K562 (cell line): Measurements from ENCODE around the gene ZNF10. TPM values are rescaled to one million over a fixed set of nuclear protein-coding genes. Genes with fewer than 3 reads are reported as not detected.
A peak's percentile ranks its signal among the peaks of the same experiment; 100 is the strongest.

Experiments used
- ATAC-seq: fragments of 200-7000 bp; cut with Tn5 transposase; 3 replicates; pipeline ENCODE4 v1.9.1; 2020; ENCODE audit warnings: moderate library complexity
- BruUV-seq: library from RNA; stranded (reverse); fragments of 400-500 nt; replicated peaks from 2 replicates; lab custom pipeline; 2021; lab: Mats Ljungman, UMichigan
- CTCF ChIA-PET: fragments of 300-600 bp; formaldehyde crosslinking; extraction: SDS; loops from one replicate; lab custom pipeline; 2021; ENCODE audit warnings: low intra/inter-chr PET ratio; lab: Yijun Ruan, JAX
- POLR2A ChIA-PET: fragments of 300-600, 350-650 bp; sonication (Branson Sonifier 250); formaldehyde crosslinking; extraction: SDS; loops from one replicate; lab custom pipeline; 2021; ENCODE audit warnings: antibody characterized with exemption, inconsistent platforms; lab: Yijun Ruan, JAX
- DNase-seq, 4 experiments: peaks; one replicate each; pipeline versions ENCODE4 v3.0.0 to v3.0.0-alpha.2; 2011 to 2018; ENCODE audit warnings: low spot score in 3 of 4, mixed read lengths in 3 of 4; ENCODE audit errors: extremely low read depth in 1 of 4
- FAIRE-seq: peaks from 2 replicates; lab custom pipeline; 2011; peaks lifted over from hg19 to GRCh38; lab: Jason Lieb, UNC
- H2AFZ ChIP-seq: 2 replicates; pipeline ENCODE4 v1.6.0; 2011; ENCODE audit warnings: low read depth, low read length, control low read depth, inconsistent platforms
- H3K27ac ChIP-seq: fragments of 200-600 bp; 3 replicates; pipeline ENCODE4 v1.8.0; 2011; ENCODE audit warnings: low read depth, mild to moderate bottlenecking, control low read depth, inconsistent platforms, low read length, moderate library complexity, mixed read lengths; ENCODE audit errors: extremely low read depth
- H3K27me3 ChIP-seq, 2 experiments: fragments of 300-600 bp in 1 of 2; 2 replicates in 1 of 2; 3 replicates in 1 of 2; pipeline versions ENCODE4 v1.6.0 to v1.8.0; 2011; ENCODE audit warnings: inconsistent platforms in 2 of 2, low read length in 2 of 2, mild to moderate bottlenecking in 1 of 2, mixed read lengths in 1 of 2, moderate library complexity in 1 of 2; ENCODE audit not compliant: control insufficient read depth in 2 of 2, insufficient read depth in 2 of 2
- H3K36me3 ChIP-seq: fragments of 300-600 bp; 3 replicates; pipeline ENCODE4 v1.8.0; 2011; ENCODE audit warnings: mild to moderate bottlenecking, low read length, inconsistent platforms; ENCODE audit not compliant: control insufficient read depth, insufficient read depth
- H3K4me1 ChIP-seq, 2 experiments: fragments of 200-600 bp in 1 of 2; replicated peaks in 1 of 2; 2 replicates in 1 of 2; 3 replicates in 1 of 2; pipeline versions ENCODE4 v1.5.1 to v1.8.0; 2011; ENCODE audit warnings: inconsistent platforms in 2 of 2, low read length in 2 of 2, mild to moderate bottlenecking in 1 of 2, mixed read lengths in 1 of 2, moderate library complexity in 1 of 2; ENCODE audit not compliant: control insufficient read depth in 2 of 2, insufficient read depth in 2 of 2
- H3K4me2 ChIP-seq: 2 replicates; pipeline ENCODE4 v1.6.1; 2011; ENCODE audit warnings: low read length, control low read depth, inconsistent platforms, mixed read lengths; ENCODE audit not compliant: insufficient read depth
- H3K4me3 ChIP-seq: fragments of 200-600 bp; sonication (generic), shearing (Covaris generic); 2 replicates; pipeline ENCODE4 v1.5.1; 2016; ENCODE audit warnings: control low read depth, inconsistent platforms
- H3K79me2 ChIP-seq: fragments of 200-600 bp; 3 replicates; pipeline ENCODE4 v1.8.0; 2011; ENCODE audit warnings: low read length, inconsistent platforms; ENCODE audit not compliant: control insufficient read depth, insufficient read depth
- H3K9ac ChIP-seq, 2 experiments: 2 replicates each; pipeline versions ENCODE4 v1.6.0 to v1.6.1; 2011; ENCODE audit warnings: low read depth in 2 of 2, low read length in 2 of 2, control low read depth in 1 of 2, inconsistent platforms in 1 of 2, mild to moderate bottlenecking in 1 of 2, mixed read lengths in 1 of 2; ENCODE audit not compliant: insufficient read depth in 1 of 2
- H3K9me1 ChIP-seq: one replicate; pipeline ENCODE4 v1.6.0; 2011; ENCODE audit warnings: inconsistent platforms, mild to moderate bottlenecking, low read length, moderate library complexity; ENCODE audit not compliant: control insufficient read depth, insufficient read depth
- H3K9me3 ChIP-seq: replicated peaks from 2 replicates; pipeline ENCODE4 v1.5.1; 2011; ENCODE audit warnings: low read depth, low read length, inconsistent platforms; ENCODE audit not compliant: control insufficient read depth, insufficient read depth
- H4K20me1 ChIP-seq: replicated peaks from 2 replicates; pipeline ENCODE4 v1.6.1; 2011; ENCODE audit warnings: low read length, inconsistent platforms, mixed read lengths; ENCODE audit not compliant: control insufficient read depth, insufficient read depth
- E2F8 ChIP-seq: fragments of 450-650 bp; IDR thresholded peaks from 2 replicates; pipeline ENCODE4 v1.7.1; 2018; ENCODE audit warnings: mild to moderate bottlenecking, low read depth; ENCODE audit not compliant: partially characterized antibody
- GTF2A2 ChIP-seq: IDR thresholded peaks from 2 replicates; pipeline ENCODE4 v1.6.1; 2016; ENCODE audit warnings: mild to moderate bottlenecking, missing genetic modification characterization, missing compliant biosample characterization
- HMG20B ChIP-seq: fragments of 250-450 bp; sonication (Bioruptor Pico); IDR thresholded peaks from 2 replicates; pipeline ENCODE4 v1.5.0; 2021; ENCODE audit warnings: mild to moderate bottlenecking
- MBD1 ChIP-seq: fragments of 250-450 bp; sonication (Bioruptor Pico); IDR thresholded peaks from 2 replicates; pipeline ENCODE4 v1.8.0; 2022; ENCODE audit warnings: inconsistent platforms
- ZNF449 ChIP-seq: fragments of 250-450 bp; sonication (Bioruptor Pico); IDR thresholded peaks from 2 replicates; pipeline ENCODE4 v1.8.0; 2022; ENCODE audit warnings: moderate library complexity, mild to moderate bottlenecking, inconsistent platforms
- WGBS: fragments of 100-300 bp; shearing (Covaris generic); methylation state at CpG from one replicate; pipeline ENCODE4 v1.1.6; 2016; ENCODE audit warnings: low coverage, mixed read lengths; ENCODE audit not compliant: insufficient coverage; ENCODE audit errors: missing lambda C conversion rate; 5-methylcytosine and 5-hydroxymethylcytosine counted together
- in situ Hi-C: fragments of 300-500 bp; cut with MboI; formaldehyde crosslinking; loops from 4 replicates; pipeline ENCODE4 v1.15.0; 2018; ENCODE audit warnings: inconsistent platforms, mixed read lengths
- intact Hi-C: fragments of 100-400 bp; cut with micrococcal nuclease; formaldehyde crosslinking; loops from 2 replicates; pipeline ENCODE4 v1.14.2; 2022
- polyA plus RNA-seq, 8 experiments: library from polyadenylated mRNA; depleted of rRNA in 4 of 8; stranded (reverse) in 5 of 8; unstranded in 3 of 8; fragments of >200 nt; fragmentation: Nextera tagmentation in 2 of 8; fragmentation: Illumina TruSeq in 1 of 8; extraction: Ambion mirVana in 2 of 8; extraction: Trizol in 1 of 8; gene quantifications; 2 replicates each; pipeline versions ENCODE4 v1.2.1 to v1.2.3, GENCODE V29; 2011 to 2014; ENCODE audit warnings: inconsistent platforms in 1 of 8, missing spikeins in 1 of 8
- total RNA-seq, 7 experiments: library from RNA; depleted of rRNA in 6 of 7; stranded (reverse); fragments of >200 nt in 6 of 7; fragmentation: Illumina TruSeq in 2 of 7; extraction: Trizol in 2 of 7; gene quantifications; 2 replicates each; pipeline versions ENCODE4 v1.2.1 to v1.2.3, GENCODE V29; 2011 to 2021; ENCODE audit warnings: low replicate concordance in 1 of 7

The ZNF10 gene
- total and polyA plus RNA-seq, 9 of the 15 experiments (the other 6 are each of a cell fraction or from before 2014, with no cell fraction given), result 3.5 to 5.8 (median 4.9) TPM

- H3K4me1 ChIP-seq, result no peaks in the 10 kb centered on the region
Observed at GRCh38 chr12:133180669-133181068, 50.2 kb downstream of the ZNF10 start.

More at GRCh38 chr12:133180669-133181068, 50.2 kb downstream of the ZNF10 start:
- FAIRE-seq (no peak), DNase-seq (no peak), ATAC-seq (no peak)
- Histone ChIP-seq H3K9me1 (no peaks in the 10 kb centered on the region), H3K27me3 (no peaks in the 10 kb centered on the region), H3K27ac (peak overlapping the region; percentile 35; the same call in 1 of the 3 replicates), H3K36me3 (peaks cover 11% of the 10 kb centered on the region; the same call in 2 of the 3 replicates), H3K79me2 (peaks cover 8% of the 10 kb centered on the region; the same call in 2 of the 3 replicates), H2AFZ (peak overlapping the region; percentile 99), H3K4me3 (no peak overlapping the region), H3K4me2 (no peak overlapping the region), H3K9me3 (peaks cover 13% of the 10 kb centered on the region), H4K20me1 (no peaks in the 10 kb centered on the region), H3K9ac (no peak overlapping the region)
- ChIA-PET POLR2A (interaction anchor here (0.7 to 1.1 kb wide), 4 partner anchors 10 to 218 kb away, joined by 3 read pairs; no protein-coding TSS in a partner anchor), CTCF (no interaction called here)
- BruUV-seq, result no TSS peak
- TF ChIP-seq ZNF449 (CRISPR knock-in tag) (peak; percentile 28; the same call in 1 of the 2 replicates), E2F8 (no peak), GTF2A2 (0 out of 2 replicates have a peak, but pooled peaks have one; percentile 22), MBD1 (peak; percentile 88), HMG20B (no peak)
- 82% methylated on average over 8 of the region's 8 CpGs for whole genome bisulfite sequencing
- in situ Hi-C loops, result no loop called here
- intact Hi-C loops, result loop anchor here (1.0 kb wide), 2 partner anchors 100 to 143 kb away; partner anchors contain the start of genes ZNF140 and ZNF84
